GM12878 (cell line): ENCODE measurements around the gene TCF15. TPM values are rescaled to one million over a fixed set of nuclear protein-coding genes. Genes with fewer than 3 reads are reported as not detected.

Experiments
- ATAC-seq: fragments of 200-7000 bp; cut with Tn5 transposase; 3 replicates; pipeline ENCODE4 v1.9.1; 2020; ENCODE audit warnings: mild to moderate bottlenecking, moderate library complexity
- BruUV-seq: library from RNA; stranded (reverse); fragments of 400-500 nt; replicated peaks from 2 replicates; lab custom pipeline; 2021; lab: Mats Ljungman, UMichigan
- CTCF ChIA-PET: fragments of 300-600 bp; sonication (Branson Sonifier 250); formaldehyde crosslinking; extraction: SDS; loops from one replicate; lab custom pipeline; 2021; ENCODE audit warnings: inconsistent platforms; lab: Yijun Ruan, JAX
- POLR2A ChIA-PET: fragments of 350-600 bp; formaldehyde crosslinking; extraction: SDS; loops from one replicate; lab custom pipeline; 2021; ENCODE audit warnings: inconsistent platforms; lab: Charles Lee
- RAD21 ChIA-PET: fragments of 300-600 bp; sonication (Branson Sonifier 250); formaldehyde crosslinking; loops from one replicate; lab custom pipeline; 2023; ENCODE audit warnings: antibody characterized with exemption; ENCODE audit not compliant: unreplicated experiment; lab: Charles Lee
- SMC1A ChIA-PET: fragments of 300-600 bp; sonication (Branson Sonifier 250); formaldehyde crosslinking; loops from one replicate; lab custom pipeline; 2023; ENCODE audit not compliant: unreplicated experiment, uncharacterized antibody; lab: Charles Lee
- DNase-seq: peaks from one replicate; pipeline ENCODE4 v3.0.0-alpha.2; 2011; ENCODE audit warnings: low read depth, low spot score
- FAIRE-seq: peaks from 3 replicates; lab custom pipeline; 2011; peaks lifted over from hg19 to GRCh38; lab: Jason Lieb, UNC
- H2AFZ ChIP-seq: 2 replicates; pipeline ENCODE4 v1.6.0; 2011; ENCODE audit warnings: low read depth, low read length, control low read depth; ENCODE audit not compliant: control insufficient read depth
- H3K27ac ChIP-seq: 2 replicates; pipeline ENCODE4 v1.5.1; 2011; ENCODE audit warnings: control low read depth; ENCODE audit not compliant: control insufficient read depth, insufficient read depth
- H3K27me3 ChIP-seq, 2 experiments: replicated peaks in 1 of 2; 2 replicates each; pipeline versions ENCODE4 v1.6.0 to v1.6.1; 2011; ENCODE audit warnings: low read length in 1 of 2; ENCODE audit not compliant: control insufficient read depth in 2 of 2, insufficient read depth in 2 of 2
- H3K36me3 ChIP-seq, 2 experiments: 2 replicates each; pipeline ENCODE4 v1.5.1; 2011; ENCODE audit warnings: low read length in 1 of 2; ENCODE audit not compliant: control insufficient read depth in 2 of 2, insufficient read depth in 2 of 2
- H3K4me1 ChIP-seq: 2 replicates; pipeline ENCODE4 v1.6.1; 2011; ENCODE audit warnings: mild to moderate bottlenecking, low read length, moderate library complexity, mixed read lengths; ENCODE audit not compliant: control insufficient read depth, insufficient read depth
- H3K4me2 ChIP-seq: 2 replicates; pipeline ENCODE4 v1.6.0; 2011; ENCODE audit warnings: control low read depth; ENCODE audit not compliant: control insufficient read depth, insufficient read depth
- H3K4me3 ChIP-seq: fragments of 200-600 bp; sonication (generic); 2 replicates; pipeline ENCODE4 v1.5.1; 2016
- H3K79me2 ChIP-seq: 2 replicates; pipeline ENCODE4 v1.6.0; 2011; ENCODE audit warnings: low read length; ENCODE audit not compliant: control insufficient read depth, insufficient read depth
- H3K9ac ChIP-seq: 2 replicates; pipeline ENCODE4 v1.8.0; 2011; ENCODE audit warnings: low read length, control low read depth, mixed read lengths; ENCODE audit not compliant: control insufficient read depth, insufficient read depth
- H3K9me3 ChIP-seq: replicated peaks from 3 replicates; pipeline ENCODE4 v1.5.1; 2011; ENCODE audit warnings: mild to moderate bottlenecking, low read length; ENCODE audit not compliant: control insufficient read depth, insufficient read depth
- H4K20me1 ChIP-seq: 2 replicates; pipeline ENCODE4 v1.6.0; 2011; ENCODE audit not compliant: control insufficient read depth, insufficient read depth
- IRF4 ChIP-seq: IDR thresholded peaks from 2 replicates; pipeline ENCODE4 v1.6.1; 2011; ENCODE audit warnings: low read depth, low read length
- POLR2AphosphoS2 ChIP-seq: IDR thresholded peaks from 2 replicates; pipeline ENCODE4 v1.6.1; 2011; ENCODE audit warnings: low read depth, mild to moderate bottlenecking, low read length, improper control_type of control experiment, moderate library complexity
- RAD21 ChIP-seq: IDR thresholded peaks from 2 replicates; pipeline ENCODE4 v1.6.1; 2011; ENCODE audit warnings: mild to moderate bottlenecking, low read depth, low read length, moderate library complexity; ENCODE audit not compliant: insufficient read depth
- RUNX3 ChIP-seq: IDR thresholded peaks from 2 replicates; pipeline ENCODE4 v1.6.1; 2012; ENCODE audit warnings: low read length, inconsistent platforms
- SUPT20H ChIP-seq: IDR thresholded peaks from 2 replicates; pipeline ENCODE4 v1.6.1; 2011; ENCODE audit warnings: low read depth, mild to moderate bottlenecking, low read length, moderate library complexity, borderline replicate concordance; ENCODE audit not compliant: control insufficient read depth
- WGBS: methylation state at CpG from one replicate; pipeline ENCODE4 v1.1.6; 2016; ENCODE audit warnings: low lambda C conversion rate; ENCODE audit not compliant: insufficient replicate concordance, insufficient coverage; ENCODE audit errors: missing lambda C conversion rate; 5-methylcytosine and 5-hydroxymethylcytosine counted together
- in situ Hi-C: fragments of 300-500 bp; cut with MboI; formaldehyde crosslinking; loops from 9 replicates; pipeline ENCODE4 v1.14.3; 2018; ENCODE audit warnings: mixed read lengths
- intact Hi-C: fragments of 100-400 bp; cut with micrococcal nuclease; formaldehyde crosslinking; loops from one replicate; pipeline ENCODE4 v1.14.2; 2022; ENCODE audit not compliant: unreplicated experiment
- polyA plus RNA-seq, 11 experiments: library from polyadenylated mRNA; depleted of rRNA in 4 of 11; unstranded in 6 of 11; stranded (reverse) in 5 of 11; fragments of >200 nt; fragmentation: Nextera tagmentation in 4 of 11; fragmentation: Illumina TruSeq in 1 of 11; extraction: Ambion mirVana in 4 of 11; extraction: Trizol in 1 of 11; gene quantifications; 1 replicate in 1 of 11; 2 replicates in 10 of 11; pipeline versions ENCODE4 v1.2.1 to v1.2.3, GENCODE V29; 2011 to 2016; ENCODE audit warnings: inconsistent platforms in 2 of 11, missing spikeins in 2 of 11, low read depth in 1 of 11
- total RNA-seq, 4 experiments: library from RNA; depleted of rRNA in 3 of 4; stranded (reverse); fragments of >200 nt in 3 of 4; fragmentation: Illumina TruSeq in 1 of 4; extraction: Trizol in 1 of 4; gene quantifications; 2 replicates each; pipeline versions ENCODE4 v1.2.1 to v1.2.3, GENCODE V29; 2013 to 2021
- TF ChIP-seq, protein P1 (sequence below): IDR thresholded peaks from 2 replicates; pipeline ENCODE4 v1.6.1; 2012; ENCODE audit warnings: low read depth, low read length, improper control_type of control experiment

The TCF15 gene
- total and polyA plus RNA-seq, 10 of the 15 experiments (the other 5 are each of a cell fraction or from before 2014, with no cell fraction given) = 0.08 TPM; not detected in 9

GRCh38 chr20:595330-596308, 14.5 kb downstream of the TCF15 start:
- no TSS peak for BruUV-seq
- ChIA-PET CTCF (interaction anchor here (0.6 to 0.9 kb wide), 2 partner anchors 8 to 50 kb away, joined by 3 read pairs; no protein-coding TSS in a partner anchor), POLR2A (no interaction called here), SMC1A (no interaction called here), RAD21 (interaction anchor here (1.7 kb wide), 1 partner anchor 50 kb away, joined by 5 read pairs; no protein-coding TSS in a partner anchor)
- Histone ChIP-seq H4K20me1 (no peaks in the 10 kb centered on the region), H3K9me3 (no peaks in the 10 kb centered on the region), H3K4me3 (no peak overlapping the region), H3K4me2 (no peak overlapping the region), H3K36me3 (no peaks in the 10 kb centered on the region), H3K9ac (no peak overlapping the region), H3K27ac (no peak overlapping the region), H3K4me1 (peaks cover 5% of the 10 kb centered on the region; the same call in 1 of the 2 replicates), H2AFZ (no peak overlapping the region), H3K27me3 (peaks cover 0 to 2% of the 10 kb centered on the region in 2 experiments; a peak in 2 of 4 replicates), H3K79me2 (no peaks in the 10 kb centered on the region)
- in situ Hi-C loops = no loop called here
- FAIRE-seq = no peak
- WGBS = 61% methylated on average over 19 of the region's 24 CpGs
- intact Hi-C loops = no loop called here
- TF ChIP-seq POLR2AphosphoS2 (no peak), RAD21 (no peak), IRF4 (no peak), SUPT20H (no peak), RUNX3 (no peak)
- TF ChIP-seq, protein P1, sequence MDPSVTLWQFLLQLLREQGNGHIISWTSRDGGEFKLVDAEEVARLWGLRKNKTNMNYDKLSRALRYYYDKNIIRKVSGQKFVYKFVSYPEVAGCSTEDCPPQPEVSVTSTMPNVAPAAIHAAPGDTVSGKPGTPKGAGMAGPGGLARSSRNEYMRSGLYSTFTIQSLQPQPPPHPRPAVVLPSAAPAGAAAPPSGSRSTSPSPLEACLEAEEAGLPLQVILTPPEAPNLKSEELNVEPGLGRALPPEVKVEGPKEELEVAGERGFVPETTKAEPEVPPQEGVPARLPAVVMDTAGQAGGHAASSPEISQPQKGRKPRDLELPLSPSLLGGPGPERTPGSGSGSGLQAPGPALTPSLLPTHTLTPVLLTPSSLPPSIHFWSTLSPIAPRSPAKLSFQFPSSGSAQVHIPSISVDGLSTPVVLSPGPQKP = no peak
- no peak for DNase-seq
- no peak for ATAC-seq
